GM06990 (cell line): ENCODE measurements around the gene SCN8A.
"Not testable (repeated sequence)": the region's sequence is repeated elsewhere in the genome, so short reads cannot be mapped to it uniquely, and the experiment has no call there.

ENCODE experiments used
- DNase-seq: peaks from one replicate; pipeline ENCODE4 v3.0.0-alpha.2; 2011; ENCODE audit not compliant: insufficient read length; ENCODE audit errors: extremely low read depth
- H3K27me3 ChIP-seq: replicated peaks from 2 replicates; pipeline ENCODE4 v1.6.0; 2011; ENCODE audit warnings: low read length; ENCODE audit not compliant: control insufficient read depth, insufficient read depth
- H3K36me3 ChIP-seq: 2 replicates; pipeline ENCODE4 v1.5.1; 2011; ENCODE audit warnings: low read length; ENCODE audit not compliant: control insufficient read depth, insufficient read depth
- H3K4me3 ChIP-seq: replicated peaks from 2 replicates; pipeline ENCODE4 v1.5.1; 2011; ENCODE audit warnings: low read depth, mild to moderate bottlenecking, control low read depth, low read length
- TF ChIP-seq, protein P1 (sequence below): IDR thresholded peaks from 2 replicates; pipeline ENCODE4 v1.5.1; 2011; ENCODE audit warnings: low read length, control low read depth, mild to moderate bottlenecking, inconsistent platforms; ENCODE audit not compliant: insufficient read depth, poor library complexity, severe bottlenecking

Gene SCN8A

DNA sequence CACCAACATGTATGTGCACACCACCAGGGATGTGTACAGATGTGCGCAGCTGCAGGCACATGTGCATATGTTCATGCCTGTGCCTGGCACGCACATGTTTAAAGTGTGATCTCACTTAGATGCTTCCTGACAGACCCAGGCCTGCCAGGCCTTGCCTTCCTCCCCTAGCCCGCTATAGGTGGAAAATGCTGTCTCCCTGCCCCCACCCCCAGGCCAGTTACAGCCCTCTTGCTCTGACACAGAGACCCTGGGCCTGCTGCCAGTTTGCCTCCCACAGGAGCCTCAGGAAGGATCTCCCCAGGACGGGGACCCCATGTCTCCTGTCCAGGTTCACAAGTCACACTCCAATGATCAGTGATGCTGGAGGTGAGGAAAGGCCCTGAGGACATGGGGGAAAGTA is 235.8 kb downstream of the SCN8A start:
- no peaks in the 10 kb centered on the region for H3K36me3 ChIP-seq
- no peak for DNase-seq
- TF ChIP-seq, protein P1, sequence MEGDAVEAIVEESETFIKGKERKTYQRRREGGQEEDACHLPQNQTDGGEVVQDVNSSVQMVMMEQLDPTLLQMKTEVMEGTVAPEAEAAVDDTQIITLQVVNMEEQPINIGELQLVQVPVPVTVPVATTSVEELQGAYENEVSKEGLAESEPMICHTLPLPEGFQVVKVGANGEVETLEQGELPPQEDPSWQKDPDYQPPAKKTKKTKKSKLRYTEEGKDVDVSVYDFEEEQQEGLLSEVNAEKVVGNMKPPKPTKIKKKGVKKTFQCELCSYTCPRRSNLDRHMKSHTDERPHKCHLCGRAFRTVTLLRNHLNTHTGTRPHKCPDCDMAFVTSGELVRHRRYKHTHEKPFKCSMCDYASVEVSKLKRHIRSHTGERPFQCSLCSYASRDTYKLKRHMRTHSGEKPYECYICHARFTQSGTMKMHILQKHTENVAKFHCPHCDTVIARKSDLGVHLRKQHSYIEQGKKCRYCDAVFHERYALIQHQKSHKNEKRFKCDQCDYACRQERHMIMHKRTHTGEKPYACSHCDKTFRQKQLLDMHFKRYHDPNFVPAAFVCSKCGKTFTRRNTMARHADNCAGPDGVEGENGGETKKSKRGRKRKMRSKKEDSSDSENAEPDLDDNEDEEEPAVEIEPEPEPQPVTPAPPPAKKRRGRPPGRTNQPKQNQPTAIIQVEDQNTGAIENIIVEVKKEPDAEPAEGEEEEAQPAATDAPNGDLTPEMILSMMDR: no peak
- H3K4me3 ChIP-seq: no peak overlapping the region
- peaks cover 2% of the 10 kb centered on the region for H3K27me3 ChIP-seq

DNA sequence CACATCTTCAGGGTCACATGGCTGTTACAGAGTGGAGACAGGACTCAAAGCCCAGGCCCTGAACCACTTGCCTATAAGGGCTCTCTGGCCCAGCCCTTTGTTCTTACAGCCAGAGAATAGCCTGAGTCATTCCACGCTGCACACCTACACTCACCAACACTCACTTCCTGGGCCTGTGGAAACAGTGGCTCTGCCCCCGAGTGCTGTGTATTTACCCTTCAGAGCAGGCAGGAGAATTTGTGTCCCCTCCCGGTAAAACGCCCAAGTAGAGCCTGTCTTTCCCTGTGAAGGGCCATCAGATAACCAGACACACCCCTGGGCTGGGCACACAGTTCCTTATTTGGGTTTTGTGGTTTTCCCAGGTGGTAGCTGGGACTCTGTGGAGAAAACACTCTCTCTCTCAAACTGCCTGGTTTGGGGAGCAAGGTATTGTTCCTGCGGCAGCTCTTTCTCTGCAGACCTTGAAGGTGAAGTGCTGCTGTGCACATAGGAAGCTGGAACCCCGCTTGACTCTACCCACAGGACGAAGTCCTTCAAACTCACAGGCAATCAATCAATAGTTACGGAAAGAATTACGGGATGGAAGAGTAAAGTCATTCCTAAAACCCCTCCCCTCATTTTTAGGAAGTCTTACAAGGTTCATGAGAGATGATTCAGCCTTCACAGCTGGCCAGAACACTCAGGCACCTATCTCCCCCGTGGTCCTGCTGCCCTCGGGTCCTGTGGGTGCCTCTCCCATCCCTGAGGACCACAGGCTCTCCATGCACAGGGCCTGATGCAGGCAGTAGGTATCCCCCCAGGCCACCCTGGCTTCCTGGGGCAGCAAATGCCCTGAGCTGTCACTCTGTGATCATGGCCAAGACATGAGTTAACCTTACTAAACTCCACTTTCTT is 237.1 kb downstream of the SCN8A start:
- no peak for DNase-seq
- TF ChIP-seq, protein P1: no peak
- Histone ChIP-seq H3K4me3 (no peak overlapping the region), H3K27me3 (peaks cover 2% of the 10 kb centered on the region), H3K36me3 (no peaks in the 10 kb centered on the region)

DNA sequence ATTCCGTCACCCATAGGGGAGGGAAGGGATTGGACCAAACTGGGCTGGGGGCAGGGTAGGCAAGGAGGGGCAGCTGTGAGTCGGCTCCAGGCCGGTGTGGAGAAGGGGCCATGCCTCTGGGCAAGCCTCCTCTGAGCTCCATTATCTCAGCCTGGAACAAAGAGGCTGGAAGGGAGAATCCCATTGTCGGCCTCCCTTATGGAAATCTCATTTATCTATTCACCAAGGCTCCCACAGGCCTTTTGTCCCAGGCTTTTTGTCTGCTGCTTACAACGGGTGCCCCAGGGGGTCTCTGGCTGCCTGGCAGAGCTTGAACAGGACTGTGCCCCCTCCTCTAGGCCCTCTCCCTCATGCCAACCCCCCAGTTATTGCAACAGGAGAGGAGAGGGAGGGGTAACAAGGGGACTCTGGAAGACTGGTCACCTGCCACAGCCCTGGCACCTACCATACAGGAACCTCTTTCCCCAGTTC is 238.0 kb downstream of the SCN8A start:
- TF ChIP-seq, protein P1: no peak
- H3K36me3 ChIP-seq: no peaks in the 10 kb centered on the region
- peaks cover 2% of the 10 kb centered on the region for H3K27me3 ChIP-seq
- DNase-seq: no peak
- no peak overlapping the region for H3K4me3 ChIP-seq

DNA sequence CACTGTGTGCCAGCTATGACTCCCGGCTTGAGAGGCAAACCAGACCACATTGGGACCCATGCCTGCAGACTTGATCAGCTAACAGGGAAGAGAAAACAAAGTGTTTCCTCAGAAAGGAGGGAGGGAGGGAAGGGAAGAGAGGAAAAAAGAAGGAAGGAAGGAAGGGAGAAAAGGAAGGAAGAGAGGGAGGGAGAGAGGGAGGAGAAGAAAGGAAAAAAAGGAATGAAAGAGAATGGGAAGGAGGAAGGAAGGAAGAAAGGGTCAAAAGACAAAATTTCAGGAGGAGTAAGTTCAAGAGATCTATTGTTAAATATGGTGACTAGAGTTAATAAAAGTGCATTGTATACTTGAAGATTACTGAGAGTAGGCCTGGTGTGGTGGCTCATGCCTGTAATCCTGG is 238.6 kb downstream of the SCN8A start:
- TF ChIP-seq, protein P1: no peak
- DNase-seq: no peak
- Histone ChIP-seq H3K27me3 (peaks cover 2% of the 10 kb centered on the region), H3K4me3 (no peak overlapping the region), H3K36me3 (no peaks in the 10 kb centered on the region)

DNA sequence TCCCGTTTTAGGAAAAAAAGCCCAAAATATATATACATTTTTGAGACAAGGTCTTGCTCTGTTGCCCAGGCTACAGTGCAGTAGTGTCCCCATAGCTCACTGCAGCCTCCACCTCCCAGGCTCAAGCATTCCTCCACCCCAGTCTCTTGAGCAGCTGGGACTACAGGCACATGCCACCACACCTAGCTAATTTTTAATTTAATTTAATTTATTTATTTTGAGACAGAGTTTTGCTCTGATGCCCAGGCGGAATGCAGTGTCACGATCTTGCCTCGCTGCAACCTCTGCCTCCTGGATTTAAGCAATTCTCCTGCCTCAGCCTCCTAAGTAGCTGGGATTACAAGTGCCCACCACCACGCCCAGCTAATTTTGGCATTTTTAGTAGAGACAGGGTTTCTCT is 240.8 kb downstream of the SCN8A start:
- not testable (repeated sequence) for H3K36me3 ChIP-seq, H3K27me3 ChIP-seq, DNase-seq, H3K4me3 ChIP-seq

DNA sequence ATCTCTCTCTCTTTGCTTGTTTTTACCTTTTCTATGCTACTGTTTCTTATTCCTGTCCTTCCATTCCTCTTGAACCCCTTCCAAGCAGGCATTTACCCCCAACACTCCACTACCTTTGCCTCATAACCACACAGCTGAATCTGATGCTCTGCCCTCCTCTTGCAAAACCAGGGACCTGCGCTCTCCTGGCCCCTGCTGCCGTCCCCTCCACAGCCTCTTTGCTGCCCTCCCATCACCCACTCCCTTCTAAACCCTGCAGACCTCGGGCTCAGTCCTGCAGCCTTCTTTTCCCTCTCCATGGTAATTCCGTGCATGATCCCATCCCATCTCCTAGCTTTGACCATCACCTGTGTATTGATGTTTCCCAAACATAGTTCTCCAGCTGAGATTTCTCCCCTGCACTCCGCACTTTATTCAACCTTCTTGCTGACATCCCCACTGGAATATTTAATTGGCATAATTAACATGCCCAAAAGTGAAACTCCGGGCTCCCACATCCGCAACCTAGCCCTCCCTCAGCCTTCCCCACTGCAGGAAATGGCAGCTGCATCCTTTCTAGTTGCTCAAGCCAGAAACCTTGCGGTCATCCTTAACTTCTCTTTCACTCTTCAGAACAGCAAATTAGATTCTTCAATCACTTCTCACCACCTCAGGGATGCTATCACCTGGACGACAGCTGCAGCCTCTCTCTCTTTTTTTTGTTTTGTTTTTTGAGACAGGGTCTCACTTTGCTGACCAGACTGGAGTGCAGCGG is 241.5 kb downstream of the SCN8A start:
- TF ChIP-seq, protein P1: no peak
- peaks cover 2% of the 10 kb centered on the region for H3K27me3 ChIP-seq
- no peak for DNase-seq
- no peak overlapping the region for H3K4me3 ChIP-seq
- H3K36me3 ChIP-seq: no peaks in the 10 kb centered on the region
